Type B pancreatic cell (in vitro differentiated cells): Measurements from ENCODE around the gene AKAP1. TPM values are rescaled to one million over a fixed set of nuclear protein-coding genes. Genes with fewer than 3 reads are reported as not detected.

ENCODE experiments used
- DNase-seq: peaks from one replicate; pipeline ENCODE4 v3.0.0; 2021; ENCODE audit warnings: mixed read lengths; ENCODE audit not compliant: unreplicated experiment; ENCODE audit errors: extremely low spot score
- H3K27ac Mint-ChIP-seq: 2 replicates; pipeline ENCODE4 v1.8.0; 2021; ENCODE audit warnings: mild to moderate bottlenecking, mixed read lengths
- H3K27me3 Mint-ChIP-seq: 2 replicates; pipeline ENCODE4 v1.8.0; 2021; ENCODE audit warnings: mixed read lengths
- H3K36me3 Mint-ChIP-seq: 2 replicates; pipeline ENCODE4 v1.8.0; 2021; ENCODE audit warnings: mixed read lengths
- H3K4me1 Mint-ChIP-seq: one replicate; pipeline ENCODE4 v1.8.0; 2021; ENCODE audit warnings: mixed read lengths; ENCODE audit not compliant: unreplicated experiment
- H3K4me3 Mint-ChIP-seq: 2 replicates; pipeline ENCODE4 v1.8.0; 2021; ENCODE audit warnings: mild to moderate bottlenecking, mixed read lengths
- H3K9me3 Mint-ChIP-seq: 2 replicates; pipeline ENCODE4 v1.8.0; 2021; ENCODE audit warnings: mixed read lengths
- total RNA-seq: library from RNA; stranded (reverse); gene quantifications from 2 replicates; pipeline ENCODE4 v1.2.1, GENCODE V29; 2021; ENCODE audit warnings: low replicate concordance
- TF ChIP-seq, protein P1 (sequence below): fragments of 200-600 bp; sonication (generic); conservative IDR thresholded peaks from 2 replicates; pipeline ENCODE4 v1.5.0; 2021; ENCODE audit warnings: antibody characterized with exemption, mild to moderate bottlenecking

AKAP1 gene
- total RNA-seq, 1 donor from 2014 or later: 43.6 TPM

DNA sequence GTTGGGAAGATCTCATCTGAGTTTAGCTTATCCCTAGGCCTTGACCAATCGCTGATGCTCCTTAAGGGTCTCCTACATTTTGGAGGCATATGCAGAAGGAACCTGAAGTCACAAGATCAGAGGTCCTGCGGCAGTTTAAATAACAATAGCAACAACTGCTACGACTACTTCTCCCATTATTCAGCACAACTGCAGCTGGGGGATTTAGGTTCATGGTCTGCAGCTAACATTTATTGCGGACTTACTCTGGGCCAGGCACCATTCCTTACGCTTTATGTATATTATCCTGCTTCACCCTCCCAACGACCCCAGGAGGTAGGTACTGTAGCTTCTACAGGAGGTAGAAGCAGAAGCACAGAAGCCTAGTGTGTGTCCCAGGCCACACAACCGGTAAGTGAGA is 59.5 kb downstream of the AKAP1 start:
- no peak for DNase-seq
- H3K4me1 Mint-ChIP-seq: no peaks in the 10 kb centered on the region

DNA sequence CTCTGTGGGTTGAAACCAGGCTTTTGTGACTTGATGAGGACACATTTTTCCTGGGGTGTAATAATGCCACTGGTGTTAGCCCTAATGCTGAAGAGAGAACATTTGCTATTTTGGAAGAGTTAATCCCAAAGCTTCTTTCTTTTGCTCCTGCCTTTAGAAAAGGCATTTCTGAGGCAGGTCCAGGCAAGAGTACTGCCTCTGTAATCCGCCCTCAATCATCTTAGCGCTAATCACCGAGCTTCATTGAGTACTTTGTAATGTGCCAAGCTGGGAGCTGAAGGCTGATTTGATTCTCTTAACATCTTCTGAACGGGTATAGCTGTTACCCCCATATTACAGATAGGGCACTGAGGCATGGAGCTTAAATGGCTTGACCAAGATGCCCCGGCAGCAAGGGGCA is 60.3 kb downstream of the AKAP1 start:
- TF ChIP-seq, protein P1, sequence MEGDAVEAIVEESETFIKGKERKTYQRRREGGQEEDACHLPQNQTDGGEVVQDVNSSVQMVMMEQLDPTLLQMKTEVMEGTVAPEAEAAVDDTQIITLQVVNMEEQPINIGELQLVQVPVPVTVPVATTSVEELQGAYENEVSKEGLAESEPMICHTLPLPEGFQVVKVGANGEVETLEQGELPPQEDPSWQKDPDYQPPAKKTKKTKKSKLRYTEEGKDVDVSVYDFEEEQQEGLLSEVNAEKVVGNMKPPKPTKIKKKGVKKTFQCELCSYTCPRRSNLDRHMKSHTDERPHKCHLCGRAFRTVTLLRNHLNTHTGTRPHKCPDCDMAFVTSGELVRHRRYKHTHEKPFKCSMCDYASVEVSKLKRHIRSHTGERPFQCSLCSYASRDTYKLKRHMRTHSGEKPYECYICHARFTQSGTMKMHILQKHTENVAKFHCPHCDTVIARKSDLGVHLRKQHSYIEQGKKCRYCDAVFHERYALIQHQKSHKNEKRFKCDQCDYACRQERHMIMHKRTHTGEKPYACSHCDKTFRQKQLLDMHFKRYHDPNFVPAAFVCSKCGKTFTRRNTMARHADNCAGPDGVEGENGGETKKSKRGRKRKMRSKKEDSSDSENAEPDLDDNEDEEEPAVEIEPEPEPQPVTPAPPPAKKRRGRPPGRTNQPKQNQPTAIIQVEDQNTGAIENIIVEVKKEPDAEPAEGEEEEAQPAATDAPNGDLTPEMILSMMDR: no peak
- Mint-ChIP-seq H3K27me3 (peaks cover 8% of the 10 kb centered on the region), H3K4me3 (no peak overlapping the region), H3K27ac (no peak overlapping the region), H3K4me1 (no peaks in the 10 kb centered on the region), H3K9me3 (peaks cover 7% of the 10 kb centered on the region), H3K36me3 (no peaks in the 10 kb centered on the region)
- no peak for DNase-seq

More for the DNA sequence above, 59.5 kb downstream of the AKAP1 start:
- H3K4me3 Mint-ChIP-seq: no peak overlapping the region
- H3K9me3 Mint-ChIP-seq: peaks cover 7% of the 10 kb centered on the region
- no peaks in the 10 kb centered on the region for H3K36me3 Mint-ChIP-seq
- no peak overlapping the region for H3K27ac Mint-ChIP-seq
- H3K27me3 Mint-ChIP-seq: peaks cover 8% of the 10 kb centered on the region
- TF ChIP-seq, protein P1: no peak

DNA sequence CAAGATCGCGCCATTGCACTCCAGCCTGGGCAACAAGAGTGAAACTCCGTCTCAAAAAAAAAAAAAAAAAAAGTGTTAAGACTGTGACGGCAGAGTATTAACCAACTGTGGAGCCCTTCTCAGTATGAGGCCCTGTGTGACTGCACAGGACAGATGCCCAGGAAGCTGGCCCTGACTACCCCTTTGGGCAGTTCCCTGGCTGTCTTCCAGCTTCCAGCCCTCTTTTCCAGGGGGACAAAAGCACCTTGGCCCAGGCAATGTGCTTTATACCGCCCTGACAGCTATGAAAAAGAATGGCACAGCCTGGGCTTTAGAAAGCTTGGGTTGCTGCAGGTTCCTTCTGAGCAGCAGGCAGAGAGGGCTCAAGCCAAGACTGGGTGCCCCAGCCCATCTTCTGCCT is 61.2 kb downstream of the AKAP1 start:
- Mint-ChIP-seq H3K4me3 (no peak overlapping the region), H3K27me3 (peaks cover 8% of the 10 kb centered on the region), H3K9me3 (peaks cover 7% of the 10 kb centered on the region), H3K4me1 (no peaks in the 10 kb centered on the region), H3K27ac (no peak overlapping the region), H3K36me3 (no peaks in the 10 kb centered on the region)
- DNase-seq: no peak
- TF ChIP-seq, protein P1: no peak

DNA sequence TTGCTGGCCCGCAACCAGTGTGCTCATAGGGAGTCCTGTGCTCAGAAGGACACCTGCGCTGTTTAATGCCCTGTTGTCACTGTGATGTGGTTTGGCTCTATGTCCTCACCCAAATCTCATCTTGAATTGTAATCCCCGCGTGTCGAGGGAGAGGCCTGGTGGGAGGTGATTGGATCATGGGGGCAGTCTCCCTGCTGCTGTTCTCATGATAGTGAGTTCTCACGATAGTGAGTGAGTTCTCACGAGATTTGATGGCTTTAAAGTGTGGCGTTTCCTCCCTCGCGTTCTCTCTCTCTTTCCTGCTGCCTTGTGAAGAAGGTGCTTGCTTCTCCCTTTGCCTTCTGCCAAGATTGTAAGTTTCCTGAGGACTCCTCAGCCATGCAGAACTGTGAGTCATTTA is 66.8 kb downstream of the AKAP1 start:
- Mint-ChIP-seq H3K4me3 (no peak overlapping the region), H3K36me3 (peaks cover 4% of the 10 kb centered on the region), H3K9me3 (peaks cover 7% of the 10 kb centered on the region), H3K27me3 (peaks cover 17% of the 10 kb centered on the region), H3K4me1 (no peaks in the 10 kb centered on the region), H3K27ac (no peak overlapping the region)
- TF ChIP-seq, protein P1: no peak
- no peak for DNase-seq

DNA sequence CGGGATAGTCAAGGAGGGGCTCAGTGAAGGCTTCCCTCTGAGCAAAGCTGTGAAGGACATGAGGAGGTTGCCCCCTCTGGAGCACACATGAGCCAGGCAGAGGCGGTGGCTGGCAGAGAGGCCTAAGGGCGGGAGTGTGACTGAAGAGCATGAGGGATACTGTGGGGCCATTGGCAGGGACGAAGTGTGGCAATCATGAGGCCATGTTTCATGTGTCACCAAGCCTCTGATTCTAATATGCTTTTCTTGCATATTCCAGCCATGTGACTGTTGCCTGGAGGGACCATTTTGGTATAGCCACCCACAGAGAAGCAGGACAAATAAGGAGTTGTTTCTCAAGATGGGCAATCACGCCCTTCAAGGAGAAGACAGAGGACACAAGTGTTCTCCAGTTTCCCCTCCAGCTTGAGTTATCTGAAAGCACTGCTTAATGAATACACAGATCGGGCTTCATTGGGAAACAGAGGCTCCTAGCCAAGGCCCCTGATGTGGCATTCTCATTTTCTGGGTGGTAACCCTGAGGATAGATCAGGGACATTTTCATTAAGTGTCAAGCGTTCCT is 68.0 kb downstream of the AKAP1 start:
- Mint-ChIP-seq H3K4me1 (peaks cover 3% of the 10 kb centered on the region), H3K27me3 (peaks cover 17% of the 10 kb centered on the region), H3K36me3 (peaks cover 4% of the 10 kb centered on the region), H3K9me3 (peaks cover 7% of the 10 kb centered on the region), H3K4me3 (no peak overlapping the region), H3K27ac (no peak overlapping the region)
- DNase-seq: no peak
- TF ChIP-seq, protein P1: no peak

DNA sequence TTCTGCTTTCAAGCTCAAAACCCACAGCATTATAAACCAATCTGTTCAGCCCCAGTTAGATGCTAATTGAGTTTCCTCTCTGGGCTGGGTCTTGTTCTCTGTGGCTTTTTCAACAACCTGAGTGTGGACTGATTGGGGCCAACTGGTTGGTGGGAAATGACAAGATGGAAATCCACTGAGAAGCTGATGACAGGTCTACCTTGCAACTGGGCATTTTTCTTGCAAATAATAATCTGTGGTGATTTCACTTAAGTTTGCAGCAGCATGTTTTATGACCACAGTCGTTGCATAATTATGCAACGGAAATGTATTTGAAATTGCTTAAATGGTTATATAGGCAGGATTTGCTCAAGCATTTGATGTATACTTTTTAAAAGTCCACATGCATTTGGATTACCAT is 69.9 kb downstream of the AKAP1 start:
- H3K27me3 Mint-ChIP-seq: peaks cover 10% of the 10 kb centered on the region
- peaks cover 9% of the 10 kb centered on the region for H3K4me1 Mint-ChIP-seq
- H3K4me3 Mint-ChIP-seq: no peak overlapping the region
- no peaks in the 10 kb centered on the region for H3K9me3 Mint-ChIP-seq
- peaks cover 4% of the 10 kb centered on the region for H3K36me3 Mint-ChIP-seq
- H3K27ac Mint-ChIP-seq: no peak overlapping the region
- no peak for DNase-seq
- TF ChIP-seq, protein P1: no peak
